Upper lobe of left lung (tissue), 6 donors: ENCODE results near the gene SPN. TPM values are rescaled to one million over a fixed set of nuclear protein-coding genes. Genes with fewer than 3 reads are reported as not detected.

Experiments used
- ATAC-seq, 2 donors: fragments of 200-7000 bp; cut with Tn5 transposase; one replicate each; pipeline ENCODE4 v1.9.1; 2022; ENCODE audit warnings: mild to moderate bottlenecking in 2 of 2, moderate library complexity in 2 of 2; ENCODE audit not compliant: low FRiP score in 2 of 2
- DNase-seq, 2 donors: peaks; one replicate each; pipeline ENCODE4 v3.0.0-alpha.2; 2019 to 2020
- H3K27ac ChIP-seq, 4 donors: fragments of 200-600 bp; sonication (generic); one replicate each; pipeline ENCODE4 v1.5.1; 2016 to 2019
- H3K27me3 ChIP-seq, 4 donors: fragments of 200-600 bp; sonication (generic); one replicate each; pipeline ENCODE4 v1.5.1; 2017 to 2019
- H3K36me3 ChIP-seq, 4 donors: fragments of 200-600 bp; sonication (generic); one replicate each; pipeline ENCODE4 v1.5.1; 2016 to 2019
- H3K4me1 ChIP-seq, 4 donors: fragments of 200-600 bp; sonication (generic); one replicate each; pipeline ENCODE4 v1.5.1; 2018 to 2019
- H3K4me3 ChIP-seq, 4 donors: fragments of 200-600 bp; sonication (generic); one replicate each; pipeline ENCODE4 v1.5.1; 2017 to 2019; ENCODE audit warnings: mild to moderate bottlenecking in 2 of 4, moderate library complexity in 1 of 4
- H3K9me3 ChIP-seq, 4 donors: fragments of 200-600 bp; sonication (generic); one replicate each; pipeline ENCODE4 v1.5.1; 2018 to 2019
- EP300 ChIP-seq, 4 donors: sonication (generic); formaldehyde crosslinking; IDR thresholded peaks; one replicate each; pipeline ENCODE4 v1.5.1; 2017; ENCODE audit warnings: antibody characterized with exemption in 4 of 4, control low read depth in 2 of 4
- POLR2A ChIP-seq, 4 donors: fragments of 450-650 bp; IDR thresholded peaks; one replicate each; pipeline ENCODE4 v1.5.1; 2016 to 2017; ENCODE audit warnings: antibody characterized with exemption in 4 of 4, mild to moderate bottlenecking in 2 of 4
- POLR2AphosphoS5 ChIP-seq, 2 donors: sonication (generic); formaldehyde crosslinking; IDR thresholded peaks; one replicate each; pipeline ENCODE4 v1.5.1; 2017; ENCODE audit warnings: antibody characterized with exemption in 2 of 2
- WGBS, 2 donors: methylation state at CpG; one replicate each; pipeline ENCODE4 v1.1.5; 2017 to 2018; 5-methylcytosine and 5-hydroxymethylcytosine counted together
- total RNA-seq, 6 donors: library from RNA; depleted of rRNA in 4 of 6; stranded (reverse); fragments of >200 nt in 4 of 6; gene quantifications; one replicate each; pipeline versions ENCODE4 v1.1.0 to v1.2.1, GENCODE V29; 2016 to 2021
- TF ChIP-seq, protein P1 (sequence below), 6 experiments: fragments of 450-650 bp in 4 of 6; fragments of 200-600 bp in 2 of 6; sonication (generic) in 2 of 6; IDR thresholded peaks; one replicate each; pipeline ENCODE4 v1.5.1; 2016 to 2019; ENCODE audit warnings: antibody characterized with exemption in 6 of 6
- donor health status: DM: no; HTN: no; CAD: no; lungs with moderate emphysema.
- donor health status: DM: no; HTN: yes; CAD: no; lungs with severe emphysema.

The SPN gene
- total RNA-seq, 6 donors from 2014 or later: 16.8 to 112 (median 39.7) TPM

DNA sequence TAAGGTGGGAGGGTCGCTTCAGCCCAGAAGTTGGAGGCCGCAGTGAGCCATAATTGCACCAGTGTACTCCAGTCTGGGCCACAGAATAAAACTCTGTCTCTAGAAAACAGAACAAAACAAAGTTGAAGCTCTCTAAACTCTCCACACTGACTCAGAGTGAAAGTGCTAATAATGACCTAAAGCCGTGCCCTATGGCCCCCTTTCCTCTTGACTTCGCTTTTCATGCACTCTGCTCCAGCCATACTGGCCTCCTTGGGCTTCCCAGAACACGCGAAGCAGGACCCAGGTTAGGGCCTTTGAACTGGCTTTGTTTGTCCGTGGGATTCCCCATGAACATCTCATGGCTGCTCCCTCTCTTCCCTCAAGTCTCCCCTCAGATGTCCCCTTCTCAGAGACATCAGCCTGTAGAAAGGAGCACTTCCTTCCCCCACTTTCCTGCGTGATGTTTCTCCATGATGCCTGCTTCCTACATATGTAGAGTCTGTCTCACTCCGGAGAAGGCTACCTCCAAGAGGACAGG lies 18.6 kb upstream of the SPN start:
- H3K27me3 ChIP-seq: no peaks in the 10 kb centered on the region
- ATAC-seq (peak; percentile 46 to 55), DNase-seq (no peak)
- peak overlapping the region in 2 of 4 donors; percentile 40 to 65 for H3K27ac ChIP-seq
- 76 to 82% methylated on average over 9 of the region's 9 CpGs for WGBS, 2 donors
- no peaks in the 10 kb centered on the region for H3K36me3 ChIP-seq
- no peak overlapping the region for H3K4me3 ChIP-seq
- no peaks in the 10 kb centered on the region for H3K4me1 ChIP-seq
- TF ChIP-seq, protein P1, sequence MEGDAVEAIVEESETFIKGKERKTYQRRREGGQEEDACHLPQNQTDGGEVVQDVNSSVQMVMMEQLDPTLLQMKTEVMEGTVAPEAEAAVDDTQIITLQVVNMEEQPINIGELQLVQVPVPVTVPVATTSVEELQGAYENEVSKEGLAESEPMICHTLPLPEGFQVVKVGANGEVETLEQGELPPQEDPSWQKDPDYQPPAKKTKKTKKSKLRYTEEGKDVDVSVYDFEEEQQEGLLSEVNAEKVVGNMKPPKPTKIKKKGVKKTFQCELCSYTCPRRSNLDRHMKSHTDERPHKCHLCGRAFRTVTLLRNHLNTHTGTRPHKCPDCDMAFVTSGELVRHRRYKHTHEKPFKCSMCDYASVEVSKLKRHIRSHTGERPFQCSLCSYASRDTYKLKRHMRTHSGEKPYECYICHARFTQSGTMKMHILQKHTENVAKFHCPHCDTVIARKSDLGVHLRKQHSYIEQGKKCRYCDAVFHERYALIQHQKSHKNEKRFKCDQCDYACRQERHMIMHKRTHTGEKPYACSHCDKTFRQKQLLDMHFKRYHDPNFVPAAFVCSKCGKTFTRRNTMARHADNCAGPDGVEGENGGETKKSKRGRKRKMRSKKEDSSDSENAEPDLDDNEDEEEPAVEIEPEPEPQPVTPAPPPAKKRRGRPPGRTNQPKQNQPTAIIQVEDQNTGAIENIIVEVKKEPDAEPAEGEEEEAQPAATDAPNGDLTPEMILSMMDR (IDR thresholded peaks at IDR 0.05): no peak
- TF ChIP-seq POLR2A (IDR thresholded peaks at IDR 0.05) (no peak), EP300 (IDR thresholded peaks at IDR 0.05) (no peak), POLR2AphosphoS5 (IDR thresholded peaks at IDR 0.05) (no peak)
- no peaks in the 10 kb centered on the region for H3K9me3 ChIP-seq

DNA sequence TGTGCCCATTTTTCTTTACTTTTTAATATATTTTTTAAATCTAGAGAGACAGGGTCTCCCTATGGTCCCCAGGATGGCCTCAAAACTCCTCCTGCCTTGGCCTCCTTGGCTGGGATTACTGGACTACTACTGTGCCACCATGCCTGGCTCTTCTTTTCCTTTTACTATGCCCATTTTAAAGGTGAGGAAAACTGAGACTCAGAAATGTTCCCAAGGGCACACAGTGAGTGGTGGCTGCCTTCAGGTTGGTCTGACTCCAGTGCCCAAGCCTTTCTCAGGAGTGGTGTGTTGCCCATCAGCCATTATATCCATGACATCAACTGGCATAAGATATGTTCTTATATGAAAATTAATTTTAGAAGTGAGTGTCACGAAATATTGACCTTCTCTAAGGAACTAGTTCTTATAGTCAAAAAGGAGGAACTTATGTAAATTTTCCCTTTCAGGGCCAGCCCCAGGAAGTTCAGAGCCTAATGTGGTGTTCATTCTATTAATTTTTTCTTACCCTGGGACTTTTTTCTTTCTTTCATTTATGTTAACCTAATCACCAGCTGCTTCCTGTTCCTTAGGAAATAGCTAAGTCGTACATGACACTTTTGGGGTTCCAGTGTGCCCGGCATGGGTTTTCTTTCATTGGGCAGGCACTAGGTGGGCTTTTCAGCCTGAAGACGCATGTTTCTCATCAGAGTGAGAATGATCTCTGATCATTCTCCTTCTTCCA lies 17.9 kb upstream of the SPN start:
- H3K27ac ChIP-seq: peak overlapping the region in 2 of 4 donors; percentile 40 to 65
- H3K9me3 ChIP-seq: no peaks in the 10 kb centered on the region
- H3K27me3 ChIP-seq: no peaks in the 10 kb centered on the region
- no peaks in the 10 kb centered on the region for H3K36me3 ChIP-seq
- H3K4me3 ChIP-seq: no peak overlapping the region
- no peak for TF ChIP-seq POLR2A (IDR thresholded peaks at IDR 0.05)
- TF ChIP-seq POLR2AphosphoS5 (IDR thresholded peaks at IDR 0.05): no peak
- TF ChIP-seq, protein P1 (IDR thresholded peaks at IDR 0.05): no peak
- TF ChIP-seq EP300 (IDR thresholded peaks at IDR 0.05): no peak
- ATAC-seq (peak in 1 of 2 donors; percentile 46), DNase-seq (no peak)
- no peaks in the 10 kb centered on the region for H3K4me1 ChIP-seq
- WGBS, 2 donors: 60 to 67% methylated on average over 4 of the region's 4 CpGs

DNA sequence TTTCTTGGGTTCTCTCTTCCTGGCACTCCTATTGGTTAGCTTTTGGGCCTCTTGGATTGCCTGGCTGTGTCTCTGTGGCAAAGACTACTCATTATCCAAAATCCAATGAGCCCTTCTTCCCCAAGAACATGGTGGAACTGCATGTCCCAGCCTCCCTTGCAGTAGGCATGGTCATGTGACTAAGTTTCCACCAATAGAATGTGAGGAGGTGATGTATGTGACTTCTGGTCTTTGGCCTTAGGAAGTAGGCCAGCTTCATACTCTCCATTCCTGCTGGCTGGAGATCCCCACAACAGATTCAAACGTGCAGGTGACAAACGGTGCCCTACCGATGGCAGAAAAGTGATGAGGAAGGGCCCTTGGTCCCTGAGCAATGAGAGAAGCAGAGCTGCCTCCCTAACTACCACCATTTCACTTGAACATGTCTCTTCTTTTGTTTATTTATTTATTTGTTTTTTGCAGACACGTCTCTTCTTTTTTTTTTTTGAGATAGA lies 17.3 kb upstream of the SPN start:
- H3K27ac ChIP-seq: no peak overlapping the region
- TF ChIP-seq, protein P1 (IDR thresholded peaks at IDR 0.05): no peak
- TF ChIP-seq EP300 (IDR thresholded peaks at IDR 0.05) (no peak), POLR2A (IDR thresholded peaks at IDR 0.05) (no peak), POLR2AphosphoS5 (IDR thresholded peaks at IDR 0.05) (no peak)
- H3K4me3 ChIP-seq: no peak overlapping the region
- H3K9me3 ChIP-seq: no peaks in the 10 kb centered on the region
- no peaks in the 10 kb centered on the region for H3K4me1 ChIP-seq
- DNase-seq (no peak), ATAC-seq (peak; percentile 46 to 47)
- no peaks in the 10 kb centered on the region for H3K36me3 ChIP-seq
- WGBS, 2 donors: 64 to 69% methylated on average over 4 of the region's 4 CpGs
- no peaks in the 10 kb centered on the region for H3K27me3 ChIP-seq

- H3K27ac ChIP-seq: no peak overlapping the region
- TF ChIP-seq POLR2A (IDR thresholded peaks at IDR 0.05) (no peak), POLR2AphosphoS5 (IDR thresholded peaks at IDR 0.05) (no peak), EP300 (IDR thresholded peaks at IDR 0.05) (no peak)
- TF ChIP-seq, protein P1 (IDR thresholded peaks at IDR 0.05): no peak
- no peaks in the 10 kb centered on the region for H3K4me1 ChIP-seq
- 82 to 100% methylated on average over 3 of the region's 3 CpGs for WGBS, 2 donors
- ATAC-seq: no peak
- DNase-seq: no peak
- no peaks in the 10 kb centered on the region for H3K9me3 ChIP-seq
- H3K27me3 ChIP-seq: no peaks in the 10 kb centered on the region
- H3K36me3 ChIP-seq: no peaks in the 10 kb centered on the region
- no peak overlapping the region for H3K4me3 ChIP-seq
Observed at GRCh38 chr16:29646947-29647346, 16.1 kb upstream of the SPN start.
